Fibroblast of the aortic adventitia (primary cell): Measurements from ENCODE around the gene MTHFD1. TPM values are rescaled to one million over a fixed set of nuclear protein-coding genes. Genes with fewer than 3 reads are reported as not detected.

Experiments used
- DNase-seq: peaks from one replicate; pipeline ENCODE4 v3.0.0-alpha.2; 2010; ENCODE audit warnings: low read depth
- H3K4me3 ChIP-seq: 2 replicates; pipeline ENCODE4 v1.5.1; 2011; ENCODE audit warnings: low read depth, mild to moderate bottlenecking, control low read depth, low read length, moderate library complexity
- CTCF ChIP-seq: IDR thresholded peaks from 2 replicates; pipeline ENCODE4 v1.5.1; 2011; ENCODE audit warnings: mild to moderate bottlenecking, low read length, control low read depth, inconsistent platforms; ENCODE audit not compliant: insufficient read depth
- total RNA-seq: library from RNA; depleted of rRNA; stranded (reverse); fragments of >200 nt; gene quantifications from 2 replicates; pipeline ENCODE4 v1.2.3, GENCODE V29; 2012; ENCODE audit warnings: low replicate concordance

The MTHFD1 gene
- total RNA-seq, 1 donor: 73.1 TPM

DNA sequence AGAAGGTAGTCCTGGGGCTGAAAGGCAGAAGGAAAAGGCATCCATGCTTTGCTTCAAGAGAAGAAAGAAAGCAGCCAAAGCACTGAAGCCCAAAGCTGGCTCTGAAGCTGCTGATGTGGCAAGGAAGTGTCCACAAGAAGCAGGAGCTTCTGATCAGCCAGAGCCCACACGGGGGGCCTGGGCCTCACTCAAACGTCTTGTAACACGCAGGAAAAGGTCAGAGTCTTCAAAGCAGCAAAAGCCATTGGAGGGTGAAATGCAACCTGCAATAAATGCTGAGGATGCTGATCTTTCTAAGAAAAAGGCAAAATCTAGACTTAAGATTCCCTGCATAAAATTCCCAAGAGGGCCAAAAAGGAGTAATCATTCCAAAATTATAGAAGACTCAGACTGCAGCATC, 80.3 kb downstream of the MTHFD1 start:
- no peak overlapping the region for H3K4me3 ChIP-seq
- TF ChIP-seq CTCF: no peak
- no peak for DNase-seq

- no peak for TF ChIP-seq CTCF
- DNase-seq: no peak
- no peak overlapping the region for H3K4me3 ChIP-seq
Observed at GRCh38 chr14:64474041-64474440, 85.9 kb downstream of the MTHFD1 start.

GRCh38 chr14:64474698-64475097, 86.5 kb downstream of the MTHFD1 start:
- no peak overlapping the region for H3K4me3 ChIP-seq
- no peak for TF ChIP-seq CTCF
- no peak for DNase-seq

DNA sequence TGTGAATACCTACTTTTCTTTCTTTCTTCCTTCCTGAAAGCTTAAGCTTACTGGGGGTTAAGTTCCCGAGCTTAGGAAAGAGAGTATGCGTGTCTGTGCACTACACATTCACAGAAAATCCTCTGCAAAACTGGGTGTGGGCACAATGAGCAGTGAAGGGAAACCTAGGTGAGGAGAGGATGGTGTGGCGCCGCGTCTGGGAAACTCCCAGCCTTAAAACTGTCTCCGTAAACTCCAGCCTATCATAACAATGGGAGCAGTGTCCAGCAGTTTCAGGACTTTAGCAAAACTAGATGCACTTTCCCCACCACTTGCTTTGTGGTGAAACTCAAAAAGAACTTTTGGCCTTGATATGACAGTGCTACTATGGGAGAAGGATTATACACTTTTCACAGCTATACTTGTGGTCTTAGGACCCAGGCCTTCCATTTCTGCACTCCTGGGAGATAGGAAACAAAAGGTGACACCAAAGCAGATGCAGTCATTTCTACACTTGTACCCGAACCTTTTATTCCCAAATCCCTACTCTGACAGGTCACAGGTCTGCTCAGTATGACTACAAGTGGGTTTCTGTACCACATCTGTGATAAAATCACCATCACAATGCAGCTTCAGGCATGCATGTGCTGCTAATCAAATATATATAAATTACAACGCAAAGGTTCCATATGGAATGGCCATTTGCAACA, 87.6 kb downstream of the MTHFD1 start:
- DNase-seq: no peak
- no peak overlapping the region for H3K4me3 ChIP-seq
- no peak for TF ChIP-seq CTCF

DNA sequence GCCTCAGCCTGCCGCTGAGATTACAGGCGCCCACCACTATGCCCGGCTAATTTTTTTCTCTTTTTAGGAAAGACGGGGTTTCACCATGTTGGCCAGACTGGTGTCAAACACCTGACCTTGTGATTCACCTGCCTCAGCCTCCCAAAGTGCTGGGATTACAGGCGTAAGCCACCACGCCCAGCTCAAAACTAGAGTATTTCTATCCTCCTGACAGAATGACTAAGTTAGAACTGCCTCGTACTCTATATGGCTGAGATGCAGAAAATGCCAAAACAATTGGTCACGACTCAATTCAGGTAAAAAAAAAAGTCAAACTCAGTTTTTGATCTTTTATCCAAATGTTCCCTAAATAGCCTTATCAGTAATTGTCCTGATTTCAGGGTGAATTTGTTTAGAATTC, 88.3 kb downstream of the MTHFD1 start:
- no peak for DNase-seq
- no peak overlapping the region for H3K4me3 ChIP-seq
- no peak for TF ChIP-seq CTCF

DNA sequence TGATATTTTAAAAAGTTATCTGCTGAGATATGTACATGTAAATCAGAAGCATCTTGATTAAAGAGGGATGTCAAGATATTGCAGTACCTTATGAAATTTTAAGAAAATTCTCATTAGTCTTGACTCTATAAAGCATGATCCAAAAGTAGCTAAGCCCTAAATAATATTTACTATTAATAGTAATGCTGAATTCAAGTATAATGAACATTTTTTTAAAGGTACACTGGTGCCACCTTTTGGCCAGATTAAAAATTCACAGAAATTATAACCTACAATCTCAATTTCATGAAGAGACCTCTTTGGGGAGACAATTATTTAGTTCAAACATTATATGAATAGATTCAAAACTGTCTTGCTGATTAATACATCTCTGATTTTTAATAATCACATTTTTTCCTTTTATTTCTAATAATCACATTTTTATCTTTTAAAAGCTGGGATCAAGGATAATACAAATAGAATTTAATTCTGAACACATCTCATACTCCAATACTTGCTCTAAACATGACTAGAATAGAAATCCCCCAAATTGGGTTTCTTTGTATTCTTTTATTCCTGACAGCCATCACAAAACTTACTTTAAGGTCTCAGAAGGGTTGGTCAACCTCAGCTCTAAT, 90.6 kb downstream of the MTHFD1 start:
- no peak overlapping the region for H3K4me3 ChIP-seq
- TF ChIP-seq CTCF: peak; percentile 33
- peak; percentile 58 for DNase-seq
